ENCODE measurements around the gene TMEM200C. TPM values are rescaled to one million over a fixed set of nuclear protein-coding genes. Genes with fewer than 3 reads are reported as not detected.

The TMEM200C gene
- total RNA-seq (1 to 10 TPM in 1 of 9 donors, under 1 TPM in 8; 0.19 to 1.8 (median 0.45) TPM), polyA plus RNA-seq (1 to 10 TPM in 1 of 2 donors, under 1 TPM in 1; 0.15 to 3.4 TPM)
- long read RNA-seq, donor 1: 0 reads
- long read RNA-seq, donor 2: 0 reads
- long read RNA-seq, donor 3: 0 reads

DNA sequence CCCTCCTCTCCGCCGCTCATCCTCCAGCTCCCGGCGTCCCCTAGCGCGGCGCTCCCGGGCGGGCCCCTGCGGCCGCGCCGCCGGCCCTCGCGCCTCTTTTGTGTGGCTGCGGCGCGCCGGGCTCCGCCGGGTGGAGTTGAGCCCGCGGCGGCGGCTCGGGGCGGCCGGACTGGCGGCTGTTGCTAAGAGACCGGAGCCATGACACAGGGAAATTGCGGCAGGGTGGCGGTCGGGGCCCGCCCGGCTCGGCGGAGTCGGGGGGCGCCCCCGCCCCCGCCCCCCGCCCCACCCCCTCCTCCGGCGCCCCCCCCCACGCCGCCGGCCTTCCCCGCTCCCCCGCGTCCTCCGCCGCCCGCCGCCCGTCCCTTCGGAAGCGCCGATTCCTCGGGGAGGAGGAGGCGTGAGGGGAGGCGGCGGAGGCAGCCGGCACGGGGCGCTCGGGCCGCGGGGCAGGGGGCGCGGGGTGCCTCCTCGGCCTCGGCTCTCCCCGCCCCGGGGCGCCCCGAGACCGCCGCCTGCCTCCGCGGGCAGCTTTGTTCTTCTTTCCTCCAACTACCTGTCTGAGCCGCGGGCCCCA, at the start of gene TMEM200C:
Gene TMEM200C (minus strand): TSS at position 224 of the 577 bp plus-strand sequence. CDS start 3,459 bp downstream, outside the sequence.
- 0 to 1% (median 0%) methylated on average over 21 to 76 of the region's 83 CpGs for WGBS, 4 donors
- ATAC-seq (peak in 1 of 4 donors; percentile 39), DNase-seq (peak in 4 of 5 donors; percentile 23 to 59 (median 32))
- intact Hi-C loops (cut with DNase I): loop anchor here in 2 of 10 donors (10.0 kb wide), 4 partner anchors 69 to 419 kb away; no protein-coding TSS in a partner anchor
- Histone ChIP-seq H3K4me1 (peaks cover 0 to 35% (median 8%) of the 10 kb centered on the region in 12 donors), H3K27me3 (peaks cover 21 to 88% (median 44%) of the 10 kb centered on the region in 9 donors), H3K36me3 (no peaks in the 10 kb centered on the region), H3K9me3 (no peaks in the 10 kb centered on the region), H3K27ac (peak within 1 kb of the TSS in 8 of 12 donors; percentile 14 to 81 (median 52)), H3K4me3 (peak within 1 kb of the TSS; percentile 22 to 66 (median 52))
- TF ChIP-seq POLR2A (IDR thresholded peaks at IDR 0.05): no peak
- TF ChIP-seq, protein P1, sequence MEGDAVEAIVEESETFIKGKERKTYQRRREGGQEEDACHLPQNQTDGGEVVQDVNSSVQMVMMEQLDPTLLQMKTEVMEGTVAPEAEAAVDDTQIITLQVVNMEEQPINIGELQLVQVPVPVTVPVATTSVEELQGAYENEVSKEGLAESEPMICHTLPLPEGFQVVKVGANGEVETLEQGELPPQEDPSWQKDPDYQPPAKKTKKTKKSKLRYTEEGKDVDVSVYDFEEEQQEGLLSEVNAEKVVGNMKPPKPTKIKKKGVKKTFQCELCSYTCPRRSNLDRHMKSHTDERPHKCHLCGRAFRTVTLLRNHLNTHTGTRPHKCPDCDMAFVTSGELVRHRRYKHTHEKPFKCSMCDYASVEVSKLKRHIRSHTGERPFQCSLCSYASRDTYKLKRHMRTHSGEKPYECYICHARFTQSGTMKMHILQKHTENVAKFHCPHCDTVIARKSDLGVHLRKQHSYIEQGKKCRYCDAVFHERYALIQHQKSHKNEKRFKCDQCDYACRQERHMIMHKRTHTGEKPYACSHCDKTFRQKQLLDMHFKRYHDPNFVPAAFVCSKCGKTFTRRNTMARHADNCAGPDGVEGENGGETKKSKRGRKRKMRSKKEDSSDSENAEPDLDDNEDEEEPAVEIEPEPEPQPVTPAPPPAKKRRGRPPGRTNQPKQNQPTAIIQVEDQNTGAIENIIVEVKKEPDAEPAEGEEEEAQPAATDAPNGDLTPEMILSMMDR (IDR thresholded peaks at IDR 0.05): no peak

DNA sequence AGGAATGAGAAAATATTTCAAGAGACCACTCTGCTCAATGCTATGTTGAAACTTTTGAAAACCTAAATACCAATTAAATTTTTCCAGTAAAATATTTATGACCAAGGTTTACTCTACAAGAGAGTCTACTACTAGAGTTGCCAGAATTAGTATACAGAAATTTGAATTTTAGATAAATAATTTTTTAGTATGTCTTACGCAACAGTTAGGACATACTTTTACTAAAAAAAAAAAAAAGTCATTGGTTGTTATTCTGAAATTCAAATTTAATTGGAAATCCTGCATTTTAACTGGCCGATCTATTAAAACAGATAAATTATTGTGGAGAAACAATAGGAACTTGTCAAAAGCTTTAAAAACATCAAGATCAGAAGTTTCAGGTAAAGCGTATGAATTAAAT, 49.1 kb upstream of the TMEM200C start:
- DNase-seq: no peak
- intact Hi-C loops (cut with DNase I): loop anchor here in 1 of 10 donors (10.0 kb wide), 1 partner anchor 60 kb away; no protein-coding TSS in a partner anchor
- 93 to 95% (median 95%) methylated on average over 3 of the region's 3 CpGs for WGBS, 4 donors
- Histone ChIP-seq H3K36me3 (no peaks in the 10 kb centered on the region), H3K9me3 (no peaks in the 10 kb centered on the region), H3K4me3 (no peak overlapping the region), H3K27ac (no peak overlapping the region), H3K27me3 (peaks cover 0 to 10% (median 0%) of the 10 kb centered on the region in 9 donors), H3K4me1 (peaks cover 0 to 4% (median 0%) of the 10 kb centered on the region in 12 donors)
- TF ChIP-seq, protein P1 (IDR thresholded peaks at IDR 0.05): no peak
- TF ChIP-seq POLR2A (IDR thresholded peaks at IDR 0.05): no peak
- no peak for ATAC-seq

DNA sequence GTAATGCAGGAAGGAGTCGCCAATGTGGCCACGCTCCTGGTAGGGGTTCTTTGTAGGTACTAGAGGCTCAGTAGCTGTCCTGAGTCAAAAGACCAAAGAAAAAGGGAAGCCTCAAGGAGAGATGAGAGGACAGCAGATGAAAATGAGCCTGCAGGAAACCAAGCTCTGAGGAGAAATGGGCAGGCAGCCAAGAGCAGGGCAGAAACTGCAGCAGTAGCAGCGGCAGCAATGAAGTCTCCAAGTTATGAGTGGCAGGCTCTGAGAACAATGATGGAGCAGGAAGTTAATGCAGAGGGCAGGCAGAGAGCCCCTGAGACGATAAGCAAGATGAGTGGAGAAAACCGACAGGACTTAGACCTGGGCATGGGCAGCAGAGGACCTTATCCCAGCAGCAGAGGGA, 48.2 kb upstream of the TMEM200C start:
- DNase-seq: peak in 2 of 5 donors; percentile 25 to 54
- TF ChIP-seq, protein P1 (IDR thresholded peaks at IDR 0.05): no peak
- TF ChIP-seq POLR2A (IDR thresholded peaks at IDR 0.05): no peak
- ATAC-seq: no peak
- Histone ChIP-seq H3K9me3 (no peaks in the 10 kb centered on the region), H3K4me1 (peaks cover 0 to 4% (median 0%) of the 10 kb centered on the region in 12 donors), H3K4me3 (no peak overlapping the region), H3K27me3 (peaks cover 0 to 10% (median 0%) of the 10 kb centered on the region in 9 donors), H3K27ac (no peak overlapping the region), H3K36me3 (no peaks in the 10 kb centered on the region)
- 35 to 41% (median 40%) methylated on average over 5 of the region's 5 CpGs for WGBS, 4 donors
- intact Hi-C loops (cut with DNase I): loop anchor here in 1 of 10 donors (10.0 kb wide), 1 partner anchor 61 kb away; no protein-coding TSS in a partner anchor

DNA sequence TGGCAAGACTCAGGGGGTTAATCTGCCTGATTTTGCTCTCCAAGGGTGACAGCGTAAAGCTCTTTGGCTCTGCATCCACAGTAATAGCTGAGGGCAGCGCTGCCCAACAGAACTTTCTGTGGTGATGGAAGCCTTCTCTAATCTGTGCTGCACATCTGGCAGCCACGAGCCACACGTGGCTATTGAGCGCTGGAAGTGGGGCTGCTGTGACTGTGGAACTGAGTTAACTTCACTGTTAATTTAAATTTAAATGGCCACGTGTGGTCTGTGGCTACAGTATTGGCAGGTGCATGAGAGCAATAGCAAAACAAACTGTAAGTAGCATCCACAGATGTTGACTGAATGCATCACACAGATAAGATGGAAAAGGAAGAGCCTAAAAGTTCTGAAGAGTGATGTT, 47.3 kb upstream of the TMEM200C start:
- H3K27me3 ChIP-seq: peaks cover 0 to 10% (median 0%) of the 10 kb centered on the region in 9 donors
- no peaks in the 10 kb centered on the region for H3K36me3 ChIP-seq
- DNase-seq: no peak
- intact Hi-C loops (cut with DNase I): loop anchor here in 1 of 10 donors (10.0 kb wide), 1 partner anchor 62 kb away; no protein-coding TSS in a partner anchor
- H3K27ac ChIP-seq: no peak overlapping the region
- H3K4me1 ChIP-seq: peaks cover 0 to 1% (median 0%) of the 10 kb centered on the region in 12 donors
- 68 to 76% (median 71%) methylated on average over 6 of the region's 6 CpGs for WGBS, 4 donors
- H3K9me3 ChIP-seq: no peaks in the 10 kb centered on the region
- no peak for ATAC-seq
- TF ChIP-seq, protein P1 (IDR thresholded peaks at IDR 0.05): no peak
- TF ChIP-seq POLR2A (IDR thresholded peaks at IDR 0.05): no peak
- H3K4me3 ChIP-seq: no peak overlapping the region

All from heart left ventricle (tissue), 16 donors.